Stimulated activated naive CD8-positive, alpha-beta T cell treated with anti-CD3 and anti-CD28 coated beads, Interleukin-15, Interleukin-2, amounts not matched to agents 100 ng/mL and 50 ng/mL, for 24 hours (primary cell): ENCODE measurements around the gene LRP8.

Source experiments
- H3K27ac Mint-ChIP-seq: one replicate; pipeline ENCODE4 v1.8.0; 2021; ENCODE audit warnings: mild to moderate bottlenecking, mixed read lengths
- H3K27me3 Mint-ChIP-seq: one replicate; pipeline ENCODE4 v1.8.0; 2021; ENCODE audit warnings: mixed read lengths
- H3K36me3 Mint-ChIP-seq: one replicate; pipeline ENCODE4 v1.8.0; 2021; ENCODE audit warnings: low read depth, mixed read lengths
- H3K4me1 Mint-ChIP-seq: one replicate; pipeline ENCODE4 v1.8.0; 2021; ENCODE audit warnings: low read depth, mixed read lengths
- H3K4me3 Mint-ChIP-seq: one replicate; pipeline ENCODE4 v1.8.0; 2021; ENCODE audit warnings: mild to moderate bottlenecking, mixed read lengths
- H3K9me3 Mint-ChIP-seq: one replicate; pipeline ENCODE4 v1.8.0; 2021; ENCODE audit warnings: mixed read lengths

Gene LRP8

DNA sequence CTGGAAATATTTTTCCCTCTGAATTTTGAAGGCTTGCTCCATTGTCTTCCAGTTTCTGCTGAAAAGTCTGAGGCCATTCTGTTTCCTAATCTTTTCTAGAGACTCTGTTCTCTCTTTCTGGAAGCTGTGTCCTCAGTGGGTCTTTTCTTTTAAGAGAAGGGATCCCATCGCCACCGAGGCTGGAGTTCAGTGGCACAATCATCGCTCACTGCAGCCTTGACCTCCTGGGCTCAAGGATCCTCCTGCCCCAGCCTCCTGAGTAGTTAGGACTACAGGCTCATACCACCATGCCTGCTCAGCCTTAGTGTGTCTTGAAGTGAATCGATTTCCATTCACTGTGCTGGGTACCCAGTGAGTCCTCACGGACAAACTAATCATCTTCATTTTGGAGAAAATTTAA lies 9.6 kb upstream of the LRP8 start:
- Mint-ChIP-seq H3K4me1 (peaks cover 16% of the 10 kb centered on the region), H3K36me3 (peaks cover 9% of the 10 kb centered on the region), H3K27me3 (no peaks in the 10 kb centered on the region), H3K27ac (no peak overlapping the region), H3K4me3 (no peak overlapping the region), H3K9me3 (peaks cover 9% of the 10 kb centered on the region)

DNA sequence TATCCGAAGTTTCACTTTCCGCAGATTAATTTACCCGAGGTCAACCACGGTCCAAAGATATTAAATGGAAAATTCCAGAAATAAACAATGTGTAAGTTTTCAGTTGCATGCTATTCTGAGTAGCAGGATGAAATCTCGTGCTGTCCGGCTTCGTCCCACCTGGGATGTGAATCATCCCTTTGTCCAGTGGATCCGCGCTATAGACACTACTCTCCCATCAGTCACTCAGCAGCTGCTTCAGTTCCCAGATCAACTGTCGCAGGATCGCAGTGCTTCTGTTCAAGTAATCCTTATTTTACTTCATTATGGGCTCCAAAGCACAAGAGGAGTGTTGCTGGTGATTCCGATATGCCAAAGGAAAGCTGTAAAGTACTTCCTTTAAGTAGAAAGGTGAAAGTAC lies 8.3 kb upstream of the LRP8 start:
- Mint-ChIP-seq H3K36me3 (peaks cover 9% of the 10 kb centered on the region), H3K4me3 (no peak overlapping the region), H3K4me1 (peaks cover 13% of the 10 kb centered on the region), H3K27ac (no peak overlapping the region), H3K27me3 (no peaks in the 10 kb centered on the region), H3K9me3 (peaks cover 2% of the 10 kb centered on the region)

DNA sequence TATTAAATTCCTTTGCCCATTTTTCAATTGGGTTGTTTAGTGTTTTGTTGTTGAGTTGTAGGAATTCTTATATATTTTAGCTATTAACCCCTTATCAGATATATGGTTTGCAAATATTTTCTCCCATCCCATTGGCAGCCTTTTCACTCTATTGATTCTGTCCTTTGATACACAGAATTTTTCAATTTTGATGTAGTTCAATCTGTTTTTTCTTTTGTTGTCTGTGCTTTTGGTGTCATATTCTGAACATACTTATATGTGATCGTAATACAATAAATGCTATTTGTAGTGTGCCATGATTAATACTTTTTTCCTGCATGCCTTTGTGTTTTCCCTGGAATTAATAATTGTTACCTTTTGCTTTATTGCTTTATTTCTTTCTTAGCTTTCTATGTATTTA lies 7.8 kb upstream of the LRP8 start:
- Mint-ChIP-seq H3K4me3 (no peak overlapping the region), H3K9me3 (no peaks in the 10 kb centered on the region), H3K27ac (no peak overlapping the region), H3K27me3 (no peaks in the 10 kb centered on the region), H3K4me1 (peaks cover 11% of the 10 kb centered on the region), H3K36me3 (peaks cover 9% of the 10 kb centered on the region)

DNA sequence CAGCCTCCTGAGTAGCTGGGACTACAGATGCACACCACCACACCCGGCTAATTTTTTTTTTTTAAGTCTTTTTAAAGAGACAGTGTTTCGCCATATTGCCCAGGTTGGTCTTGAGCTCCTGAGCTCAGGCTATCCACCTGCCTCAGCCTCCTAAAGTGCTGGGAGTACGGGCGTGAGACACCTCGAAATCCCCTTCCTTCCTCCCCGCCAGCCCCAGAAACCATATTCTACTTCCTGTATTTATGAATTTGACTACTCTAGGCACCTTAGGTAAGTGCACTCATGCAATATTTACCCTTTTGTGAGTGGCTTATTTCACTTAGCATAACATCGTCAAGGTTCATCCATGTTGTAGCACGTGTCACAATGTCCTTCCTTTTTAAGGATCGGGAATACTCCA lies 6.9 kb upstream of the LRP8 start:
- Mint-ChIP-seq H3K36me3 (peaks cover 5% of the 10 kb centered on the region), H3K4me1 (peaks cover 8% of the 10 kb centered on the region), H3K9me3 (no peaks in the 10 kb centered on the region), H3K4me3 (no peak overlapping the region), H3K27ac (no peak overlapping the region), H3K27me3 (no peaks in the 10 kb centered on the region)

DNA sequence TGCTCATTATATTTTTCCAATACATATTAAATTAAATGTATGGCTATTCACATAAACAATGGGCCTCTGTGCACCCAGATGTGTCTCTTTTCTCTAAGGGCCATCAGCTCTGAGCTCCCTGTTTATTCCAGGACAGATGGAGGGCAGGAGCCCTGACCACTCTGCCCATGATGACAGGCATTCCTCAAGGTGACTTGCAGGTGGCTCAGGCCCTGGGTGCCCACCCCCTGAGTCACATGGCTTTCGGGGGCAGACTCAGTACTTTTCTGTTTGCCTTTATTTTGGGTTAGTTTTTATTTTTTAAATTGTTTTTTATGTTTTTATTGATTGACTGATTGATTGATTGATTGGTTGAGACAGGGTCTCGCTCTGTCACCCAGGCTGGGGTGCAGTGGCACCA lies 6.4 kb upstream of the LRP8 start:
- H3K27ac Mint-ChIP-seq, result no peak overlapping the region
- H3K27me3 Mint-ChIP-seq, result no peaks in the 10 kb centered on the region

DNA sequence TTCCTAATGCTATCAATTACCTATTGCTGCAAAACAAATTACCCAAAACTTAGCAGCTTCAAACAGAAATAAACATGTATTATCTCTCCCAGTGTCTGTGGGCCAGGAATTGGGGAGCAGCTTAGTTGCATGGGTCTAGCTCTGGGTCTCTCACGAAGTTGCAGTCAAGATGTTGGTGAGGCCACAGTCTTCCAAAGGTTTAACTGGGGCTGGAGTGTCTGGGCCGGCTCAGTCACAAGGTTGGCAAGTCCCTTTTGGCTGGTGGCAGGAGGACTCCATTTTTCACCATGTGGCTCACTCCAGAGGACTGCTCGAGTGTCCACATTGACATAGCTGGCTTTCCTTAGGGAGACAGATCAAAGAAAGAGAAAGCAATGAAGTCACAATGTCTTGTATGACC lies 5.0 kb upstream of the LRP8 start:
- peaks cover 8% of the 10 kb centered on the region for H3K4me1 Mint-ChIP-seq
- H3K9me3 Mint-ChIP-seq, result no peaks in the 10 kb centered on the region
- no peaks in the 10 kb centered on the region for H3K27me3 Mint-ChIP-seq
- H3K4me3 Mint-ChIP-seq, result no peak overlapping the region
- peaks cover 5% of the 10 kb centered on the region for H3K36me3 Mint-ChIP-seq
- H3K27ac Mint-ChIP-seq, result no peak overlapping the region

More for the DNA sequence above, 6.4 kb upstream of the LRP8 start:
- no peaks in the 10 kb centered on the region for H3K9me3 Mint-ChIP-seq
- H3K4me3 Mint-ChIP-seq, result no peak overlapping the region
- peaks cover 5% of the 10 kb centered on the region for H3K36me3 Mint-ChIP-seq
- H3K4me1 Mint-ChIP-seq, result peaks cover 8% of the 10 kb centered on the region

DNA sequence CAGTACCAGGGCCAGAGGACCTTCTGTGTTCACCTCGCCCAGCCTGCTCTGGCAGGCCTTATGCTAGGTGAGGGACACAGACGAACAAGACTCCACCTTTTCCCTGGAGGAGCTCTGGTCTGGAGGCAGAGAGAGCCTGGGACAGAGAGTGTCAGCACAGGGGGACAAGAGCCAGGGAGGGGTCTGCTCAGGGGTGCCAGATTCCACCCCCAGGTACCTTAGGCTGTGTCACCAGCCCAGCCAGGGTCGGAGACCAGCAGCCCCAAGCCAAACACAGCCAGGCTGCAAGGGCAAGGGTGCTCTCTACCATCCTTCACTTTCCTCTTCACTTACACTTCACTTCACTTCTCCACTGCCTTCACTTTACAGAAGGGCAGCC lies 4.3 kb upstream of the LRP8 start:
- H3K27me3 Mint-ChIP-seq, result no peaks in the 10 kb centered on the region
- peaks cover 5% of the 10 kb centered on the region for H3K36me3 Mint-ChIP-seq
- H3K9me3 Mint-ChIP-seq, result no peaks in the 10 kb centered on the region
- H3K4me1 Mint-ChIP-seq, result peaks cover 8% of the 10 kb centered on the region
- H3K4me3 Mint-ChIP-seq, result no peak overlapping the region
- no peak overlapping the region for H3K27ac Mint-ChIP-seq

DNA sequence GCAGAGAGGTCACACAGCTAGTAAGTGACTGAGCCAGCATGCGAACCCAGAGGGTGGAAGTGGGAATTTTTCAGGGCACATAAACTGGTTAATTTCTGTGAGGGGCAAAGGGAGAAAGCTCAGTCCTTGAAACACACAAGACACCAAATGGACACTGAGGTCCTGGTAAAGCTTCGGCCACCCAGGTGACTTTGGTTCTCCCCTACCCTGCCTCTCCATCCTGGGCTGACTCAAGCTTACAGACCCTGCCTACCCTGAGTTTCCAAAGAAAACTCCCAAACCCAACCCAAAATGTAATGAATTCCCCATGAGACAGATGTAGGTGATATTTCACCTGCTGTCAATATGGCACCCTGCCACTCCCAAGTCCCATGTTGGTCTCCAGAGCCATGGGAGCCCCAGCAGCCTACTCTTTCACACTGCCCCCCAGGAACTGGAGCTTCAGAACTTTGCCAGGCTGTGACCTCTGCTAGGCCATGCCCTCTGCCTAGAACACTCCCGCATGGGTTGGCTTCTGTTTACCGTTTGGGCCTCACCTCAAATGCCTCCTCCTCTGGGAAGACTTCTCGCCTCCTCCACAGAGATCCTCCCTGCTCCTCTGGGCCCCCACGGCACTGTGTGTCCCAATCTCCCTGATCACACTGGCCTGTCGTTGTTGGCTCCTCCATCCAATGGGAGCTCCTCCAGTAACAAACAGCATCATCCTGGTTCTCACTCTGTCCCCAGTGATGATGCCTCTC lies 3.7 kb upstream of the LRP8 start:
- no peaks in the 10 kb centered on the region for H3K9me3 Mint-ChIP-seq
- H3K4me3 Mint-ChIP-seq, result no peak overlapping the region
- no peak overlapping the region for H3K27ac Mint-ChIP-seq
- no peaks in the 10 kb centered on the region for H3K27me3 Mint-ChIP-seq
- H3K36me3 Mint-ChIP-seq, result peaks cover 5% of the 10 kb centered on the region
- H3K4me1 Mint-ChIP-seq, result peaks cover 10% of the 10 kb centered on the region

DNA sequence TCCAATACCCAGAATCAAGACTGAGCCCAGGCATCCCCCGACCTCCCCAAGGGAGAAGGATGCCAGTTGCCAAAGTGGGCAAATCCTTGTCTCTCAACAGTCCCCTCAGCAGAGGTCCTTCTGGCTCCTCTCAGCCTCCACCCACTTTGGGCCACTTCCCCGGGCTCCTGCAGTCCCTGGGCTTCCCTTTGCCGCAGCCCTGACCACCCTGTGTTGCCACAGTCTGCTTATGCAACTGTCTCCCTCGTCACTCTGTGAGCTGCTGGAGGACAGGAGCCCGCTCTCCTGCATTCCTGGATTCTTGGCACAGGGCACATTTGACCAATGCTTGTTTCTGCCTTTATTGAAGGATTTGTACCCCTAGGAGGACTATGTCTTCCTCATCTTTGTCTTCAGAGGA lies 2.9 kb upstream of the LRP8 start:
- no peak overlapping the region for H3K4me3 Mint-ChIP-seq
- H3K27ac Mint-ChIP-seq, result no peak overlapping the region
- H3K4me1 Mint-ChIP-seq, result peaks cover 15% of the 10 kb centered on the region
- H3K9me3 Mint-ChIP-seq, result no peaks in the 10 kb centered on the region
- no peaks in the 10 kb centered on the region for H3K27me3 Mint-ChIP-seq
- peaks cover 6% of the 10 kb centered on the region for H3K36me3 Mint-ChIP-seq

DNA sequence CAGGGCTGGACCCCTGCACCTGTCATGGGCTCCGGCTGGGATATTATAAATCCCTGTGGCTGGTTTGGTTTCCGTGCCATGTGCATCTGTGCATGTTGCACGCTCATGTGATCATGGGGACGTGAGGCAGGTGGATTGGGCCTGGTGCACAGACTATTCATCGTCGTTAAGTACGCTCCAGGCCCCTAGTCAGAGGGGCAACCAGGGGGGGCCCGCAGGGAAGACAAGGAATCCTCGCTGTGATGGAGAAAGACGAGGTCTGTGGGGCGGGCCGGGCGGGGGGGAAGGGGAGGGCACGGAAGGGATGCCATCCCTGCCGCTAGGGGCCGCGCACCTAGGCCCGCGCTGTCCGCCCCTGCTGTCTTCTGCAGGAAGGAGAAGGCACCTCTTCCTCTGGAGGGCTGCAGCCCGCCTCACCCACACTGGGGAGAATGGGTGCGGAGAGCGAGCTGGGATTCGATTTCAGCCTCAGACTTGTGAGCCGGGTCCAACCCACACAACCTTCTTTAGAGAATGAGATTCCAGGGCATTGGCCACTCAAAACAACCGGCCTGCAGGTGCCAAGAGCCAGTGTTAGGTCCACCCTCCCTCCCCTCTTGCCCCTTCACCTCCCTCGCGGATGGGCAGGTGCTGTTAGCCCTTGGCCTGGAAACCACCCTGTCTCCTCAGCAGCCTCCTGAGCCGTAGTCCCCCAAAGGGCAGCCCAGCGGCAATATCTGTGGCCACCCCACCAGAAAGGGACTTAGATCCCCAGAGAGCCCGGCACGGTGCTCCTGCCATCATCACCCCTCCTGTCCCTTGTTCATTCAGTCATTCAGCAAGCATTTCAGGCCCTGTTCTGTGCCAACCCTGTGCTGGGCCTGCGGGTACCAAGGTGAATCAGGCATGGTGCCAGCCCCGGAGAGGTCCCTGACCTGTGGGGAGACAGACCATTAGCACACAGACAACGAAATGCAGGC lies 950 bp upstream of the LRP8 start:
- Mint-ChIP-seq H3K4me1 (peaks cover 23% of the 10 kb centered on the region), H3K4me3 (peak overlapping the region; percentile 90), H3K27me3 (no peaks in the 10 kb centered on the region), H3K36me3 (peaks cover 26% of the 10 kb centered on the region), H3K27ac (peak overlapping the region; percentile 88), H3K9me3 (no peaks in the 10 kb centered on the region)

DNA sequence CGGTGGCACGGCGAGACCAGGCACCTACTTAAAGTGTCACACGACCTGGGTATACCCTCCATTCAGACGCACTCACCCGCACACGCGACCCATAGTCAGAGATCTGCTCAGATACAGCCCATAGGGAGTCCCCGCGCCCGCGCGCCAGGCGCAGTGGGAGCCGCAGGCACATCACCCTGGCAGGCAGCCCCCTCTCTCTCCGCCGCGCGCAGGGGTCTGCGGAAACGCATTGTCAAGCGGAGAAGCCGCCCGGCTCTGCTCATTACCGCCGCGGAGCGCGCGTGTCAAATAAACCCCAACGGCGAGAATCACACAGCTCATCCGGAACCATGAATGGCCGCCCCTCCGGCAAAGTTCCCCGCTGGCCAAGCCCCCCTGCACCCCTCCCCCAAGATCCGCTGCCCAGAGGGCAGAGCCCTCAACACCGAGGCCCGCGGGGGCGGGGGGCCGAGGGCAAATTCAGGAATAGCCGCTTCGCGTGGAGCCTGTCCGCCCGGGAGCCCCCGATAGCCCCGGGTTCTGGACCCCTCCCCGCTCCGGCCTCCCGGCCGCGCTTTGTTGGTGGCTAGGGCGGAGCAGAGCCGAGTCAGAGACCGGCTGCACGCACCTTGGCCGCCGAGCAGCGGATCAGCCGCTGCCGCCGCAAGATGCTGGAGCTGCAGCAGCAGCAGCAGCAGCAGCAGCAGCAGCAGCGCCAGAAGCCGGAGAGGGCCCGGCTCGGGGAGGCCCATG lies 522 bp downstream of the LRP8 start:
- H3K9me3 Mint-ChIP-seq, result no peaks in the 10 kb centered on the region
- peaks cover 26% of the 10 kb centered on the region for H3K4me1 Mint-ChIP-seq

DNA sequence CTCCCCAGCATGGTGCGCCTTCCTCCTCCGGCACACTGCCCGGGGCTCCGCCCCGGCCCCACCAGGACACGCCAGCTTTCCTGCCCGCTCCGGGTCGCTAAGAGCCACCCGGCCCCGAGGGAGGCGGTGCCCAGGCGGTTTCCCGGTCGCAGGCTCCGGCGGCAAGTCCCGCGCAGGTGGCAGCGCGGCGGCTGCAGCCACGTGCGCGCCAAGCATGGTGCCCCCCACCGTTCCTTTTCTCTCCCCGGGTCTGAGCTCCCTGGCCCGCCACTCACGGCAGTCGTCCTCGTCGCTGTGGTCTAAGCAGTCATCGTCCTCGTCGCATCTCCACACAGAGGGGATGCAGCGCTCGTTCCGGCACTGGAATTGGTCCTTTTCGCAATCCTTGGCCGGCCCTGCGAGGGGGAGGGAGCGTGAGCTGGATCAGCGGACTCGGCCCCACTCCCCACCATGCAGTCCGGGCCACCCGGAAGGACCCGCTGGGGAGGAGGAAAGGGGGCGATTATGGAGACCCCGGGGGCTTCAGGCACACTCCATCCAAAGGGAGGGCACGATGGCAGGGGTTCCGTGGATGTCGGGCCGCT lies 1.2 kb downstream of the LRP8 start:
- peaks cover 30% of the 10 kb centered on the region for H3K4me1 Mint-ChIP-seq
- H3K36me3 Mint-ChIP-seq, result peaks cover 36% of the 10 kb centered on the region
- no peaks in the 10 kb centered on the region for H3K27me3 Mint-ChIP-seq
- H3K9me3 Mint-ChIP-seq, result no peaks in the 10 kb centered on the region
- H3K4me3 Mint-ChIP-seq, result peak overlapping the region; percentile 96
- peak overlapping the region; percentile 99 for H3K27ac Mint-ChIP-seq

More for the DNA sequence above, 522 bp downstream of the LRP8 start:
- Mint-ChIP-seq H3K36me3 (peaks cover 32% of the 10 kb centered on the region), H3K27ac (peak overlapping the region; percentile 99), H3K27me3 (no peaks in the 10 kb centered on the region), H3K4me3 (peak overlapping the region; percentile 96)

DNA sequence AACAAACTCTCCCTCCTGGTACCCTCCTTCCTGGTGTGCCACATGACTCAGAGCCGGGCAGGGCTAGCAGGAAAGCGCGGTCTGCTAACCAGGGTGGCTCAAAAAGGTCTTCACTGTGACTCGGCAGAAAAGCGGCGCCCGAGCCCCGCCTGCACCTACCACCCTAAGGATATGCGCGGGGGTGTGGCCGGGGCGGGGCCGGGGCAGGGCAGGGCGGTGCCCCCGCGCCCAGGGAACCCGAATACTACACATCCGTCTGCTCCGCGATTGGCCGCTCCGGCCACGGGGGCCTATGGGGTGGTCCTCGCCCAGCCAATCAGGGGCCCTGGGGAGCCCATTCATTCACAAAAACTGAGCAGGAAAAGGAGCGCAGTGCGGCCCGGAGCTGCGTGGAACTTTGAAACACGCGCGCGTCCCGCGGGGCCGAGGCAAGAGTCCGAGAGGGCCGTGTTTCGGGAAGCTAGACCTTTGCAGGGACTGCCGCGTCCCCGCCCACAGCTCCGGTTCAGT lies 1.7 kb downstream of the LRP8 start:
- H3K4me3 Mint-ChIP-seq, result peak overlapping the region; percentile 96
- H3K9me3 Mint-ChIP-seq, result no peaks in the 10 kb centered on the region
- no peaks in the 10 kb centered on the region for H3K27me3 Mint-ChIP-seq
- peaks cover 41% of the 10 kb centered on the region for H3K36me3 Mint-ChIP-seq
- H3K27ac Mint-ChIP-seq, result peak overlapping the region; percentile 99
- H3K4me1 Mint-ChIP-seq, result peaks cover 30% of the 10 kb centered on the region

DNA sequence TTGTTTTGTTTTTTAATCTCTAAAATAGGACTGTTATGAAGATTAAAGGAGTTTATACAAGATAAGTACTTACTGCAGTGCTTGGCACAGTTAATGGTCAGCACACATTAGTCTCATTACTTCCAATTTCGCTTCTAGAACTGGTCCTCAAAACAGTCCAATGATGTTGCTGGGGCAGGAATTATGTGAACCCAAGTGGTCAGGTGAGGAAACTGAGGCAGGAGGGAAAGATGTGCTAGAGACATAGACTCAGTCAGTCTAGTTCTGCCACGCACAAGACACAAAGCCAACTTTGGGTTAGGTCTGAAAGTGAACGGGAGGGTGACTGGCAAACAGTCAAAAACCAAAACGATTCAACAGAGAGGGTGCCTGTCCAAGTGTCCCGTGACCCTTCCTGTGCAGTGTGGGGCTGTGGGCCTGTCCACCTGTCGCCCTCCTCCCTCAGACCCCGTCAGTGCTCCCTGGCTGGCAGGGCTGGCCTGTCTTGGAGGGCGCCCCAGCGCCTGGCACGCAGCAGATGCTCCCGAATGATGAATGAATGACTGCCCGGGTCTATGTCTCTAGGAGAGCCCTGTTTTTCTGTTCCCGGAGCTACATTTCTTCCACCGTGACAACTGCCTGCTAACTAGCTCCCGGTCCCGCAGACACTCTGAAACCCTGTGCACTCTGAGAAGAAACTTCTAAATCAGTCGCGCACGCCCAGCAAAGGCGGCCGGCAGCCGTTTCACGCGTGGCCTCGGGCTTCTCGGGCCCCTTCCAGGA lies 2.4 kb downstream of the LRP8 start:
- H3K4me3 Mint-ChIP-seq, result peak overlapping the region; percentile 96
- H3K27me3 Mint-ChIP-seq, result no peaks in the 10 kb centered on the region
- peaks cover 30% of the 10 kb centered on the region for H3K4me1 Mint-ChIP-seq
- H3K27ac Mint-ChIP-seq, result peak overlapping the region; percentile 99
- H3K9me3 Mint-ChIP-seq, result no peaks in the 10 kb centered on the region
- H3K36me3 Mint-ChIP-seq, result peaks cover 46% of the 10 kb centered on the region
